Measurements from ENCODE around the gene RNF222.
"Not testable (repeated sequence)": the region's sequence is repeated elsewhere in the genome, so short reads cannot be mapped to it uniquely, and the experiment has no call there.

Gene RNF222

GRCh38 chr17:8360260-8360659 lies 37.4 kb downstream of the RNF222 start:
- no peak overlapping the region for H3K27ac Mint-ChIP-seq
- no peak overlapping the region for H3K4me3 Mint-ChIP-seq
- H3K9me3 Mint-ChIP-seq: no peaks in the 10 kb centered on the region
- DNase-seq (ENCODE audit: low spot score in 2 of 2) (no peak), ATAC-seq (ENCODE audit: low read depth) (no peak)
- no peaks in the 10 kb centered on the region for H3K27me3 Mint-ChIP-seq
- no peaks in the 10 kb centered on the region for H3K36me3 Mint-ChIP-seq
- H3K4me1 Mint-ChIP-seq: no peaks in the 10 kb centered on the region

- Mint-ChIP-seq H3K27me3 (no peaks in the 10 kb centered on the region), H3K36me3 (no peaks in the 10 kb centered on the region), H3K9me3 (no peaks in the 10 kb centered on the region), H3K27ac (no peak overlapping the region), H3K4me1 (no peaks in the 10 kb centered on the region), H3K4me3 (no peak overlapping the region)
- ATAC-seq (ENCODE audit: low read depth): no peak
- no peak for DNase-seq (ENCODE audit: low spot score in 2 of 2)
Observed at GRCh38 chr17:8359769-8360168, 37.9 kb downstream of the RNF222 start.

GRCh38 chr17:8357910-8358309 lies 39.7 kb downstream of the RNF222 start:
- no peak for ATAC-seq (ENCODE audit: low read depth)
- no peak for DNase-seq (ENCODE audit: low spot score in 2 of 2)
- H3K4me3 Mint-ChIP-seq: no peak overlapping the region
- H3K4me1 Mint-ChIP-seq: no peaks in the 10 kb centered on the region
- H3K9me3 Mint-ChIP-seq: no peaks in the 10 kb centered on the region
- no peaks in the 10 kb centered on the region for H3K36me3 Mint-ChIP-seq
- peaks cover 2% of the 10 kb centered on the region for H3K27me3 Mint-ChIP-seq
- no peak overlapping the region for H3K27ac Mint-ChIP-seq

- no peak overlapping the region for H3K4me3 Mint-ChIP-seq
- H3K27me3 Mint-ChIP-seq: peaks cover 8% of the 10 kb centered on the region
- no peaks in the 10 kb centered on the region for H3K36me3 Mint-ChIP-seq
- no peak overlapping the region for H3K27ac Mint-ChIP-seq
- no peaks in the 10 kb centered on the region for H3K4me1 Mint-ChIP-seq
- no peak for ATAC-seq (ENCODE audit: low read depth)
- no peaks in the 10 kb centered on the region for H3K9me3 Mint-ChIP-seq
- DNase-seq (ENCODE audit: low spot score in 2 of 2): no peak
Observed at GRCh38 chr17:8354236-8354635, 43.4 kb downstream of the RNF222 start.

- H3K36me3 Mint-ChIP-seq: no peaks in the 10 kb centered on the region
- H3K4me3 Mint-ChIP-seq: no peak overlapping the region
- H3K9me3 Mint-ChIP-seq: no peaks in the 10 kb centered on the region
- DNase-seq (ENCODE audit: low spot score in 2 of 2) (no peak), ATAC-seq (ENCODE audit: low read depth) (no peak)
- H3K4me1 Mint-ChIP-seq: no peaks in the 10 kb centered on the region
- H3K27ac Mint-ChIP-seq: no peak overlapping the region
- peaks cover 8% of the 10 kb centered on the region for H3K27me3 Mint-ChIP-seq
Observed at GRCh38 chr17:8353736-8354135, 43.9 kb downstream of the RNF222 start.

GRCh38 chr17:8350339-8350738 lies 47.3 kb downstream of the RNF222 start:
- no peak for DNase-seq (ENCODE audit: low spot score in 2 of 2)
- no peak for ATAC-seq (ENCODE audit: low read depth)
- H3K27me3 Mint-ChIP-seq: peaks cover 16% of the 10 kb centered on the region
- H3K36me3 Mint-ChIP-seq: no peaks in the 10 kb centered on the region
- H3K4me1 Mint-ChIP-seq: no peaks in the 10 kb centered on the region
- H3K9me3 Mint-ChIP-seq: no peaks in the 10 kb centered on the region
- no peak overlapping the region for H3K27ac Mint-ChIP-seq
- H3K4me3 Mint-ChIP-seq: no peak overlapping the region

DNA sequence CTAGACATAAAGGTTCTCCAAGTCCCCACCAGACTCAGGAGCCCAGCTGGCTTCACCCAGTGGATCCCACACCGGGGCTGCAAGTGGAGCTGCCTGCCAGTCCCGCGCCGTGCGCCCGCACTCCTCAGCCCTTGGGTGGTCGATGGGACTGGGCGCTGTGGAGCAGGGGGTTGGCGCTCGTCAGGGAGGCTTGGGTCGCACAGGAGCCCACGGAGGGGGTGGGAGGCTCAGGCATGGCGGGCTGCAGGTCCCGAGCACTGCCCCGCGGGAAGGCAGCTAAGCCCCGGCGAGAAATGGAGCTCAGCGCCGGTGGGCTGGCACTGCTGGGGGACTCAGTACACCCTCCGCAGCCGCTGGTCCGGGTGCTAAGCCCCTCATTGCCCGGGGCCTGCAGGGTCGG lies 50.6 kb downstream of the RNF222 start:
- not testable (repeated sequence) for H3K4me1 Mint-ChIP-seq; H3K4me3 Mint-ChIP-seq; H3K9me3 Mint-ChIP-seq; ATAC-seq (ENCODE audit: low read depth); H3K36me3 Mint-ChIP-seq; DNase-seq (ENCODE audit: low spot score in 2 of 2); H3K27ac Mint-ChIP-seq
- H3K27me3 Mint-ChIP-seq: peaks cover 16% of the 10 kb centered on the region

- Mint-ChIP-seq H3K4me3 (no peak overlapping the region), H3K36me3 (no peaks in the 10 kb centered on the region), H3K27ac (no peak overlapping the region), H3K4me1 (no peaks in the 10 kb centered on the region), H3K27me3 (peaks cover 16% of the 10 kb centered on the region), H3K9me3 (no peaks in the 10 kb centered on the region)
- ATAC-seq (ENCODE audit: low read depth) (no peak), DNase-seq (ENCODE audit: low spot score in 2 of 2) (no peak)
Observed at GRCh38 chr17:8345951-8346665, 51.5 kb downstream of the RNF222 start.

DNA sequence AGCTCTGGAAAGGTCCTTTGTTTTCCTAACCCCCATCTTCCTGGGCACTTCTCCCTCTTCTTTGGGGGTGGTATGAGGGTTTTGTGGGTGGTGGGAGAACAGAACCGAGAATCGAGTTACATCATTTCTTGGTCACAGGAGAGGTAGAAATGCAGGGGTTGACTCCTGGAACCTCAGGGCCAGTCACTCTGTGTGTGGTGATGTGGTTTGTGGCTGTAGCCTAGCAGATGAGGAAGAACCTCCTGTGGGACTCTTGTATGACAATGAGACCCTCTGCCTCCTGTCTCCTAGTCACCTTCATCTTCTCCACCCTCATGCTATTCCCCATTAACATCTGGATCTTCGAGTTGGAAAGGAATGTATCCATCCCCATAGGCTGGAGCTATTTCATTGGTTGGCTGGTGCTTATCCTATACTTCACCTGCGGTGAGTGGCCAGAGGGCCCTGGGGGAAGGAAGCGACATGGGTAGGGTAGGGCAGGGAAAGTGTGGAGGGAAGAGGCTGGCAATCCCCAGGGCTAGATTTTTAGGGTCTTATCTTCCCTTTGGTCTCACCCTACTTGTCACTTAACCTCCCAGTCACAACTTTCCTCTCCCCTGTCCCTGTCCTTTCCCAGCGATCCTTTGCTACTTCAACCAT lies 52.5 kb downstream of the RNF222 start:
- no peaks in the 10 kb centered on the region for H3K4me1 Mint-ChIP-seq
- no peak overlapping the region for H3K27ac Mint-ChIP-seq
- peaks cover 13% of the 10 kb centered on the region for H3K27me3 Mint-ChIP-seq
- H3K9me3 Mint-ChIP-seq: no peaks in the 10 kb centered on the region
- H3K4me3 Mint-ChIP-seq: no peak overlapping the region
- ATAC-seq (ENCODE audit: low read depth) (no peak), DNase-seq (ENCODE audit: low spot score in 2 of 2) (no peak)
- H3K36me3 Mint-ChIP-seq: no peaks in the 10 kb centered on the region

DNA sequence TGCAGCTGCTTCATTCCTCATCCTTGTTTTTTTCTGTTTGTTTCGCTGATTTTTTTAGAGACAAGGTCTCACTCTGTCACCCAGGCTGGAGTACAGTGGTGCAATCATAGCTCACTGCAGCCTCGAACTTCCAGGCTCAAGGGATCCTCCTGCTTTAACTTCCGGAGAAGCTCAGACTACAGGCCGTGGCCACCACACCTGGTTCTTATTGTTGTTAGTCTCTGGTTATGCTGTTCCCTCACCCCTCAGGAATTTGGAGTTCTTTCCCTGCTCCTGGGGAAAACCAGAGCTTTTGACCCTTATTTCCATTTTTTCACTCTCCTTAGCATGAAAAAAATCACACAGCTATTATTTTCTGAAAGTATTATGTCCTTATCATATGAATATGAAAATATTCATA lies 56.2 kb downstream of the RNF222 start:
- Mint-ChIP-seq H3K4me1 (peaks cover 11% of the 10 kb centered on the region), H3K9me3 (no peaks in the 10 kb centered on the region), H3K36me3 (no peaks in the 10 kb centered on the region), H3K27ac (peak overlapping the region; percentile 18), H3K4me3 (no peak overlapping the region), H3K27me3 (peaks cover 7% of the 10 kb centered on the region)
- DNase-seq (ENCODE audit: low spot score in 2 of 2) (no peak), ATAC-seq (ENCODE audit: low read depth) (no peak)

All from memory B cell (primary cell).